Smooth muscle cell (in vitro differentiated cells): ENCODE data around the gene PCDH18. TPM values are rescaled to one million over a fixed set of nuclear protein-coding genes. Genes with fewer than 3 reads are reported as not detected.
"Not testable (repeated sequence)": the region's sequence is repeated elsewhere in the genome, so short reads cannot be mapped to it uniquely, and the experiment has no call there.

ENCODE experiments used
- DNase-seq: peaks from one replicate; lab custom pipeline; 2025; ENCODE audit not compliant: unreplicated experiment; lab: John Stamatoyannopoulos, UW
- H2AFZ ChIP-seq: fragments of 200-600 bp; sonication (generic); 2 replicates; pipeline ENCODE4 v1.6.0; 2016; ENCODE audit warnings: antibody characterized with exemption, low read depth, mild to moderate bottlenecking
- H3F3A ChIP-seq: fragments of 200-600 bp; sonication (generic); 2 replicates; pipeline ENCODE4 v1.6.0; 2017; ENCODE audit warnings: antibody characterized with exemption, low read depth
- H3K27ac ChIP-seq: fragments of 200-600 bp; sonication (generic); 2 replicates; pipeline ENCODE4 v1.5.1; 2016; ENCODE audit warnings: low read depth, mild to moderate bottlenecking
- H3K27me3 ChIP-seq: fragments of 200-600 bp; sonication (generic); 2 replicates; pipeline ENCODE4 v1.6.1; 2016; ENCODE audit warnings: low read depth, mild to moderate bottlenecking
- H3K36me3 ChIP-seq: fragments of 200-600 bp; sonication (generic); 2 replicates; pipeline ENCODE4 v1.5.1; 2016; ENCODE audit warnings: low read depth
- H3K4me1 ChIP-seq: fragments of 200-600 bp; sonication (generic); 2 replicates; pipeline ENCODE4 v1.5.1; 2016; ENCODE audit warnings: low read depth
- H3K4me2 ChIP-seq: fragments of 200-600 bp; sonication (generic); 2 replicates; pipeline ENCODE4 v1.6.0; 2016; ENCODE audit warnings: mild to moderate bottlenecking
- H3K4me3 ChIP-seq: fragments of 200-600 bp; sonication (generic); 2 replicates; pipeline ENCODE4 v1.5.1; 2016; ENCODE audit warnings: mild to moderate bottlenecking
- H3K79me2 ChIP-seq: fragments of 200-600 bp; sonication (generic); 2 replicates; pipeline ENCODE4 v1.6.0; 2016; ENCODE audit warnings: low read depth, mild to moderate bottlenecking
- H3K9ac ChIP-seq: fragments of 200-600 bp; sonication (generic); 2 replicates; pipeline ENCODE4 v1.6.0; 2016; ENCODE audit warnings: low read depth
- H3K9me3 ChIP-seq: fragments of 200-600 bp; sonication (generic); replicated peaks from 2 replicates; pipeline ENCODE4 v1.5.1; 2016; ENCODE audit warnings: low read depth
- H4K20me1 ChIP-seq: fragments of 200-600 bp; sonication (generic); 2 replicates; pipeline ENCODE4 v1.6.0; 2016; ENCODE audit warnings: low read depth
- WGBS: methylation state at CpG from one replicate; pipeline ENCODE4 v1.1.7; 2016; ENCODE audit warnings: low lambda C conversion rate; 5-methylcytosine and 5-hydroxymethylcytosine counted together
- polyA plus RNA-seq: library from polyadenylated mRNA; unstranded; fragments of >200 nt; fragmentation: Nextera tagmentation; extraction: Ambion mirVana; gene quantifications from 2 replicates; pipeline ENCODE4 v1.2.1, GENCODE V29; 2016
- total RNA-seq: library from RNA; depleted of rRNA; stranded (reverse); fragments of >200 nt; gene quantifications from 2 replicates; pipeline ENCODE4 v1.2.3, GENCODE V29; 2014
- TF ChIP-seq, protein P1 (sequence below): fragments of 200-600 bp; sonication (generic); IDR thresholded peaks from 2 replicates; pipeline ENCODE4 v1.5.1; 2017; ENCODE audit warnings: borderline replicate concordance, mild to moderate bottlenecking, antibody characterized with exemption; ENCODE audit not compliant: insufficient read depth, poor library complexity, severe bottlenecking

Gene PCDH18
- total and polyA plus RNA-seq, 2 experiments from 2014 or later, result 24.5 to 51.3 TPM

- peaks cover 9% of the 10 kb centered on the region for H3K36me3 ChIP-seq
- peak overlapping the region; percentile 21 for H3K4me2 ChIP-seq
- no peaks in the 10 kb centered on the region for H4K20me1 ChIP-seq
- no peak for DNase-seq
- no peak overlapping the region for H3K4me3 ChIP-seq
- TF ChIP-seq, protein P1, sequence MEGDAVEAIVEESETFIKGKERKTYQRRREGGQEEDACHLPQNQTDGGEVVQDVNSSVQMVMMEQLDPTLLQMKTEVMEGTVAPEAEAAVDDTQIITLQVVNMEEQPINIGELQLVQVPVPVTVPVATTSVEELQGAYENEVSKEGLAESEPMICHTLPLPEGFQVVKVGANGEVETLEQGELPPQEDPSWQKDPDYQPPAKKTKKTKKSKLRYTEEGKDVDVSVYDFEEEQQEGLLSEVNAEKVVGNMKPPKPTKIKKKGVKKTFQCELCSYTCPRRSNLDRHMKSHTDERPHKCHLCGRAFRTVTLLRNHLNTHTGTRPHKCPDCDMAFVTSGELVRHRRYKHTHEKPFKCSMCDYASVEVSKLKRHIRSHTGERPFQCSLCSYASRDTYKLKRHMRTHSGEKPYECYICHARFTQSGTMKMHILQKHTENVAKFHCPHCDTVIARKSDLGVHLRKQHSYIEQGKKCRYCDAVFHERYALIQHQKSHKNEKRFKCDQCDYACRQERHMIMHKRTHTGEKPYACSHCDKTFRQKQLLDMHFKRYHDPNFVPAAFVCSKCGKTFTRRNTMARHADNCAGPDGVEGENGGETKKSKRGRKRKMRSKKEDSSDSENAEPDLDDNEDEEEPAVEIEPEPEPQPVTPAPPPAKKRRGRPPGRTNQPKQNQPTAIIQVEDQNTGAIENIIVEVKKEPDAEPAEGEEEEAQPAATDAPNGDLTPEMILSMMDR, result no peak
- no peaks in the 10 kb centered on the region for H3K27me3 ChIP-seq
- H3K9me3 ChIP-seq, result no peaks in the 10 kb centered on the region
- peak overlapping the region; percentile 49 for H3K27ac ChIP-seq
- WGBS, result 52% methylated on average over 2 of the region's 2 CpGs
- H3K9ac ChIP-seq, result no peak overlapping the region
- H2AFZ ChIP-seq, result no peak overlapping the region
- H3F3A ChIP-seq, result peaks cover 10% of the 10 kb centered on the region
- H3K79me2 ChIP-seq, result no peaks in the 10 kb centered on the region
- H3K4me1 ChIP-seq, result peaks cover 8% of the 10 kb centered on the region
Measured at GRCh38 chr4:137519406-137519805, 12.9 kb downstream of the PCDH18 start.

- not testable (repeated sequence) for H3K4me2 ChIP-seq, H3K36me3 ChIP-seq, H3K4me3 ChIP-seq, H3K79me2 ChIP-seq, H3K27ac ChIP-seq, H3F3A ChIP-seq, H3K27me3 ChIP-seq, H3K4me1 ChIP-seq, H4K20me1 ChIP-seq, H3K9me3 ChIP-seq, H3K9ac ChIP-seq, DNase-seq, H2AFZ ChIP-seq
- 96% methylated on average over 3 of the region's 3 CpGs for WGBS
Measured at GRCh38 chr4:137517323-137517722, 15.0 kb downstream of the PCDH18 start.

DNA sequence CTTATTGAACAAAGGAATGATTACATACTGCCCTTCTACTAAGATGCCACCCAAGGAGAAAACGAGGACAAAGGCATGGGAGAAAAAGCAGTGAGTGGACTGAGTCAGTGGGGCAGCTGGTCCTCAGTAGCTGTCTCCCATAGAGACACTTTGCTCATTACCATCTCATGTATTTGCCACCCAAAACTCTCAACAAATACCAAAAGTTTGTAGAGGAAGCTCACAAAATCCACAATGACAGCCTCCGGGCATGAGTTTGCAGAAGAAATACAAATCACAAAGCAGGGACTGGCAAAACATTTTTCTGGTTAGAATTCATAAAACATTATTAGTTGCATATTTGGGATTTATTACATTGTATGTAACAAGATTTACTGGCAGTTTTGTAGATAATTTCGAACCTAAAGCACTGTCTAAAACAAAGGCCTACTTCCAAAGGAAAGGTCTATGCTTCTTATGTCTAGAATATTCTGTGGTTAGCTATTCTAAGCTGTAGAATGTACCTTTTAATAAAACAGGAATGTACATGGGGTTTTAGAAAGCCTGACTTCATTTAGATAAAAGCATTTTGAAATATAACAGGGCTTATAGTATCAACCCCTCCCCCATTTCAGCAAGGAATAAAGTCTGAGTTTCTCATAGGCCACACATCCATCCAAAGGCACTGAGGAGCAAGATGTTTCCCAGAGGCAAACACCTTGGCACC lies 17.7 kb downstream of the PCDH18 start:
- TF ChIP-seq, protein P1, result no peak
- Histone ChIP-seq H4K20me1 (no peaks in the 10 kb centered on the region), H3K79me2 (no peaks in the 10 kb centered on the region), H3K9ac (no peak overlapping the region), H3K27me3 (no peaks in the 10 kb centered on the region), H3K4me1 (peaks cover under 1% of the 10 kb centered on the region), H3K4me3 (no peak overlapping the region), H3K27ac (peak overlapping the region; percentile 11), H3F3A (peaks cover 21% of the 10 kb centered on the region), H3K9me3 (no peaks in the 10 kb centered on the region), H3K36me3 (no peaks in the 10 kb centered on the region), H2AFZ (peak overlapping the region; percentile 35), H3K4me2 (peak overlapping the region; percentile 19)
- DNase-seq, result no peak
- WGBS, result 78% methylated on average over 3 of the region's 3 CpGs

- DNase-seq, result no peak
- Histone ChIP-seq H3F3A (peaks cover 17% of the 10 kb centered on the region), H3K4me1 (no peaks in the 10 kb centered on the region), H3K27me3 (no peaks in the 10 kb centered on the region), H3K27ac (peak overlapping the region; percentile 64), H4K20me1 (no peaks in the 10 kb centered on the region), H3K9ac (no peak overlapping the region), H3K79me2 (no peaks in the 10 kb centered on the region), H2AFZ (peak overlapping the region; percentile 53), H3K9me3 (no peaks in the 10 kb centered on the region), H3K4me3 (peak overlapping the region; percentile 28), H3K4me2 (peak overlapping the region; percentile 77), H3K36me3 (no peaks in the 10 kb centered on the region)
- TF ChIP-seq, protein P1, result no peak
- WGBS, result 35% methylated on average over 2 of the region's 2 CpGs
Measured at GRCh38 chr4:137510557-137511265, 21.6 kb downstream of the PCDH18 start.
